BJ (cell line): ENCODE measurements around the gene ME1. TPM values are rescaled to one million over a fixed set of nuclear protein-coding genes. Genes with fewer than 3 reads are reported as not detected.

Experiments
- CTCF ChIA-PET: fragments of 350-600 bp; formaldehyde crosslinking; extraction: SDS; loops from one replicate; lab custom pipeline; 2021; ENCODE audit warnings: antibody characterized with exemption, inconsistent platforms; lab: Yijun Ruan, JAX
- POLR2A ChIA-PET: fragments of 300-600 bp; sonication (Branson Sonifier 250); formaldehyde crosslinking; extraction: SDS; loops from one replicate; lab custom pipeline; 2021; ENCODE audit warnings: antibody characterized with exemption; lab: Charles Lee
- DNase-seq: peaks from one replicate; pipeline ENCODE4 v3.0.0-alpha.2; 2011; ENCODE audit warnings: low read depth
- H3K27me3 ChIP-seq: 2 replicates; pipeline ENCODE4 v1.6.0; 2011; ENCODE audit warnings: low read length; ENCODE audit not compliant: control insufficient read depth, insufficient read depth
- H3K36me3 ChIP-seq: 2 replicates; pipeline ENCODE4 v1.5.1; 2011; ENCODE audit warnings: low read length; ENCODE audit not compliant: control insufficient read depth, insufficient read depth
- H3K4me3 ChIP-seq: 2 replicates; pipeline ENCODE4 v1.5.1; 2011; ENCODE audit warnings: low read depth, mild to moderate bottlenecking, control low read depth, low read length
- CTCF ChIP-seq: IDR thresholded peaks from 2 replicates; pipeline ENCODE4 v1.5.1; 2011; ENCODE audit warnings: low read depth, mild to moderate bottlenecking, control low read depth, inconsistent platforms, low read length, moderate library complexity; ENCODE audit not compliant: insufficient read depth
- polyA plus RNA-seq: library from polyadenylated mRNA; depleted of rRNA; stranded (reverse); fragments of >200 nt; gene quantifications from 2 replicates; pipeline ENCODE4 v1.2.3, GENCODE V29; 2011

ME1 gene
- polyA plus RNA-seq, 1 experiment = 5.5 TPM

GRCh38 chr6:83221889-83222479, 208.9 kb downstream of the ME1 start:
- no peaks in the 10 kb centered on the region for H3K27me3 ChIP-seq
- CTCF ChIA-PET = interaction anchor here (0.6 to 12.0 kb wide), 25 partner anchors 11 to 1477 kb away, joined by 3 to 302 read pairs (median 4); partner anchors contain the start of genes DOP1A, PRSS35 and UBE3D
- 0 out of 2 replicates have a peak, but pooled peaks cover 1% of the 10 kb centered on the region for H3K36me3 ChIP-seq
- TF ChIP-seq CTCF = peak; percentile 46
- H3K4me3 ChIP-seq = no peak overlapping the region
- POLR2A ChIA-PET = no interaction called here
- DNase-seq = no peak

DNA sequence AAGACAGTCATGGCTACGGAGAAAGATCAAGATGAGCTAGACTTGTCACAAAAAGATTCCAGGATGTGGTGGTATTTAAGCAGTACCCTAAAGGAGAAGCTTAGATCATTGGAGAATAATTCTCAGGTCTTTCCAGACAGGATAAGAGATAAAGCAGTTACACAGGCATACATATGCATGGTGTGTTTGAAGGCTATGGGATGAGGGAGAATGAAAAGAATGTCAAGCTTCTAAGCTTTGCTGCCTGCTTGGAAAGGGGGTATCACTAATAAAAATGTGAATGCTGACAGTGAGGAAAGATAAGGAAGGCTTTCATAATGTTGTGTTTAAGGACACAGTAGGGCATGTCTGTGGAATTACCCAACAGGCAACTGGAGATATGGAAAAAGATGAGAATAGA, 209.6 kb downstream of the ME1 start:
- Histone ChIP-seq H3K27me3 (no peaks in the 10 kb centered on the region), H3K4me3 (no peak overlapping the region), H3K36me3 (0 out of 2 replicates have a peak, but pooled peaks cover 1% of the 10 kb centered on the region)
- ChIA-PET POLR2A (no interaction called here), CTCF (interaction anchor here (0.6 to 12.0 kb wide), 18 partner anchors 11 to 315 kb away, joined by 3 to 302 read pairs (median 4); partner anchors contain the start of genes DOP1A, PRSS35 and UBE3D)
- no peak for TF ChIP-seq CTCF
- no peak for DNase-seq

- Histone ChIP-seq H3K4me3 (no peak overlapping the region), H3K27me3 (no peaks in the 10 kb centered on the region), H3K36me3 (0 out of 2 replicates have a peak, but pooled peaks cover 1% of the 10 kb centered on the region)
- CTCF ChIA-PET = interaction anchor here (1.3 to 12.0 kb wide), 4 partner anchors 10 to 299 kb away, joined by 4 to 302 read pairs (median 144); partner anchors contain the start of genes DOP1A, PRSS35 and UBE3D
- TF ChIP-seq CTCF = no peak
- no peak for DNase-seq
- POLR2A ChIA-PET = no interaction called here
Observed at GRCh38 chr6:83220121-83220520, 210.7 kb downstream of the ME1 start.

DNA sequence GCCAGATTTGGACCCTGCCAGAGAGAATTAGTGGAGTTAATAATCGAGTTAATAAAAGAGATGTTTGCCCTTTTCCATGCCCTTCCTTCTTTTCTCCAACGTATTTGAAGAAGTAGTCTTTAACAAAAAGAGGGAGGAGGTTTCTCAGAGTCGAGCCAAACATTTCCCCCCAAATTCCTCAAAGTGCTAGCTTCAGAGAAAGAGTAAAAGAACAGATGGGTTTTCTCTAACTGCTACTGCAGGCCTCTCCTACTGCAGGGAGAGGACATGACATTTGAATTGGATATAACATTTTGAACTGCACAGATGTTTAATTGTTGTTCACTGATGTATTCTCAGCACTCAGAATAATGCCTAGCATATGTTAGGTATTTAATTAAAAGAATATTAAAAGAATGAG, 212.2 kb downstream of the ME1 start:
- DNase-seq = no peak
- no peak for TF ChIP-seq CTCF
- ChIA-PET POLR2A (no interaction called here), CTCF (interaction anchor here (1.3 to 12.0 kb wide), 4 partner anchors 8 to 301 kb away, joined by 4 to 302 read pairs (median 144); partner anchors contain the start of genes DOP1A, PRSS35 and UBE3D)
- Histone ChIP-seq H3K27me3 (no peaks in the 10 kb centered on the region), H3K4me3 (no peak overlapping the region), H3K36me3 (0 out of 2 replicates have a peak, but pooled peaks cover 1% of the 10 kb centered on the region)

DNA sequence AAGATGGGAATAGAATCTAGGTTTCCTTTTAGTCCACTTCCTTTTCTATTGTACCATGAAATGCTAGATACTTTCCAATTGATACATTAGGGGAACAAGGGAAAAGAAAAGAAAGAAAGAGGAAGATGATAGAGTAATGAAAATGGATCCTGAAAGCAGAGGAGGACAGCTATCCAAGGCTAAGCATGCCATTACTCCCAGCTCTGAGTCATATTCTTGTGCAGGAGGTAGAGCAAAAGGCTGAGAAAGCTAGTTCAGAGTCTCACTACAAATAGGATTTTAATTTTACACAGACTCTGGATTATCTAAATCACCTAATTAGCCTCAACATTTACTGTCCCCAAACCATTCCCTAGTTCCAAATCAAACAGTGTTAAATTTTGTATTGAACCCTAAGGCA, 214.0 kb downstream of the ME1 start:
- DNase-seq = no peak
- no peak for TF ChIP-seq CTCF
- no peaks in the 10 kb centered on the region for H3K27me3 ChIP-seq
- CTCF ChIA-PET = interaction anchor here (0.8 to 12.0 kb wide), 6 partner anchors 9 to 294 kb away, joined by 3 to 302 read pairs (median 8); partner anchors contain the start of genes DOP1A, PRSS35 and UBE3D
- POLR2A ChIA-PET = no interaction called here
- no peak overlapping the region for H3K4me3 ChIP-seq
- 0 out of 2 replicates have a peak, but pooled peaks cover 1% of the 10 kb centered on the region for H3K36me3 ChIP-seq
